Body of pancreas (tissue), 4 donors: Measurements from ENCODE around the gene TMEM14A. TPM values are rescaled to one million over a fixed set of nuclear protein-coding genes. Genes with fewer than 3 reads are reported as not detected.
A peak's percentile ranks its signal among the peaks of the same experiment; 100 is the strongest.

Source experiments
- ATAC-seq: fragments of 150-250 bp; one replicate; pipeline ENCODE4 v1.9.1; 2016
- DNase-seq, 4 donors: peaks; one replicate each; pipeline ENCODE4 v3.0.0-alpha.2; 2019
- H3K27ac ChIP-seq, 4 donors: fragments of 200-600 bp; sonication (generic); 1 replicate in 3 of 4; 2 replicates in 1 of 4; pipeline versions ENCODE4 v1.5.1 to v1.6.1; 2016 to 2019; ENCODE audit warnings: mild to moderate bottlenecking in 1 of 4, mixed read lengths in 1 of 4, moderate library complexity in 1 of 4
- H3K27me3 ChIP-seq, 2 donors: fragments of 200-600 bp; sonication (generic); one replicate each; pipeline ENCODE4 v1.6.0; 2016; ENCODE audit warnings: mild to moderate bottlenecking in 1 of 2
- H3K36me3 ChIP-seq, 2 donors: fragments of 200-600 bp; sonication (generic); replicated peaks in 1 of 2; 2 replicates each; pipeline ENCODE4 v1.5.1; 2016; ENCODE audit warnings: low read depth in 2 of 2; ENCODE audit not compliant: insufficient read depth in 1 of 2
- H3K4me1 ChIP-seq: fragments of 200-600 bp; sonication (generic); one replicate; pipeline ENCODE4 v1.6.0; 2016
- H3K4me3 ChIP-seq, 2 donors: fragments of 200-600 bp; sonication (generic); 1 replicate in 1 of 2; 2 replicates in 1 of 2; pipeline ENCODE4 v1.5.1; 2016 to 2019
- H3K9me3 ChIP-seq, 3 donors: fragments of 200-600 bp; sonication (generic); 1 replicate in 2 of 3; 2 replicates in 1 of 3; pipeline ENCODE4 v1.5.1; 2016
- POLR2A ChIP-seq, 3 donors: fragments of 450-650 bp; IDR thresholded peaks; one replicate each; pipeline ENCODE4 v1.6.1; 2016; ENCODE audit warnings: antibody characterized with exemption in 3 of 3, mild to moderate bottlenecking in 2 of 3
- WGBS, 2 donors: methylation state at CpG; one replicate each; pipeline ENCODE4 v1.1.5; 2017; 5-methylcytosine and 5-hydroxymethylcytosine counted together
- intact Hi-C: fragments of 100-400 bp; cut with DNase I; formaldehyde crosslinking; loops from one replicate; pipeline ENCODE4 v1.15.1; 2023
- total RNA-seq, 2 donors: library from RNA; depleted of rRNA; stranded (reverse); fragments of >200 nt; gene quantifications; one replicate each; pipeline ENCODE4 v1.1.0, GENCODE V29; 2016
- TF ChIP-seq, protein P1 (sequence below), 7 experiments: fragments of 450-650 bp in 4 of 7; fragments of 200-600 bp in 3 of 7; sonication (generic) in 3 of 7; IDR thresholded peaks; one replicate each; pipeline ENCODE4 v1.5.1; 2016 to 2019; ENCODE audit warnings: antibody characterized with exemption in 7 of 7

TMEM14A gene
- total RNA-seq, 2 donors from 2014 or later = 14.8 to 33.2 TPM

DNA sequence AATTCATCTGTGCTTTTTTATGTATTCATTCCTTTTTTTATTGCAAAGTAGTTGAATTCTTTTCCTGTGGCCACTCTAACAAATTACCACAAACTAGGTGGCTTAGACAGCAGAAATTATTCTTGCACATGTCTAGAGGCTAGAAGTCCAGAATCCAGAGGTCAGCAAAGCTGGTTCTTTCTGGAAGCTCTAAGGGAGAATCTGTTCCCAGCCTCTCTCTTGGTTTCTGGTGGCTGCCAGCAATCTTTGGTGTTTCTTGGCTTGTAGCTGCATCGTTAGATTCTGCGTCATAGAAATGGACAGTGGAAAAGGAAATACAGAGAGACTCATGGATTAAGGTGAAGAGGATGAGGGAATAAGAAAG is 53.1 kb downstream of the TMEM14A start:
- ATAC-seq = peak; percentile 33
- Histone ChIP-seq H3K4me3 (no peak overlapping the region), H3K4me1 (peaks cover 53% of the 10 kb centered on the region), H3K9me3 (no peaks in the 10 kb centered on the region), H3K36me3 (no peaks in the 10 kb centered on the region), H3K27ac (peak overlapping the region; percentile 83 to 91 (median 86)), H3K27me3 (no peaks in the 10 kb centered on the region)
- TF ChIP-seq, protein P1, sequence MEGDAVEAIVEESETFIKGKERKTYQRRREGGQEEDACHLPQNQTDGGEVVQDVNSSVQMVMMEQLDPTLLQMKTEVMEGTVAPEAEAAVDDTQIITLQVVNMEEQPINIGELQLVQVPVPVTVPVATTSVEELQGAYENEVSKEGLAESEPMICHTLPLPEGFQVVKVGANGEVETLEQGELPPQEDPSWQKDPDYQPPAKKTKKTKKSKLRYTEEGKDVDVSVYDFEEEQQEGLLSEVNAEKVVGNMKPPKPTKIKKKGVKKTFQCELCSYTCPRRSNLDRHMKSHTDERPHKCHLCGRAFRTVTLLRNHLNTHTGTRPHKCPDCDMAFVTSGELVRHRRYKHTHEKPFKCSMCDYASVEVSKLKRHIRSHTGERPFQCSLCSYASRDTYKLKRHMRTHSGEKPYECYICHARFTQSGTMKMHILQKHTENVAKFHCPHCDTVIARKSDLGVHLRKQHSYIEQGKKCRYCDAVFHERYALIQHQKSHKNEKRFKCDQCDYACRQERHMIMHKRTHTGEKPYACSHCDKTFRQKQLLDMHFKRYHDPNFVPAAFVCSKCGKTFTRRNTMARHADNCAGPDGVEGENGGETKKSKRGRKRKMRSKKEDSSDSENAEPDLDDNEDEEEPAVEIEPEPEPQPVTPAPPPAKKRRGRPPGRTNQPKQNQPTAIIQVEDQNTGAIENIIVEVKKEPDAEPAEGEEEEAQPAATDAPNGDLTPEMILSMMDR (IDR thresholded peaks at IDR 0.05) = no peak
- no peak for TF ChIP-seq POLR2A (IDR thresholded peaks at IDR 0.05)
- 11 to 22% methylated on average over 2 of the region's 2 CpGs for WGBS, 2 donors
- intact Hi-C loops = no loop called here
- DNase-seq = peak in 3 of 4 donors; percentile 24 to 57 (median 32)

DNA sequence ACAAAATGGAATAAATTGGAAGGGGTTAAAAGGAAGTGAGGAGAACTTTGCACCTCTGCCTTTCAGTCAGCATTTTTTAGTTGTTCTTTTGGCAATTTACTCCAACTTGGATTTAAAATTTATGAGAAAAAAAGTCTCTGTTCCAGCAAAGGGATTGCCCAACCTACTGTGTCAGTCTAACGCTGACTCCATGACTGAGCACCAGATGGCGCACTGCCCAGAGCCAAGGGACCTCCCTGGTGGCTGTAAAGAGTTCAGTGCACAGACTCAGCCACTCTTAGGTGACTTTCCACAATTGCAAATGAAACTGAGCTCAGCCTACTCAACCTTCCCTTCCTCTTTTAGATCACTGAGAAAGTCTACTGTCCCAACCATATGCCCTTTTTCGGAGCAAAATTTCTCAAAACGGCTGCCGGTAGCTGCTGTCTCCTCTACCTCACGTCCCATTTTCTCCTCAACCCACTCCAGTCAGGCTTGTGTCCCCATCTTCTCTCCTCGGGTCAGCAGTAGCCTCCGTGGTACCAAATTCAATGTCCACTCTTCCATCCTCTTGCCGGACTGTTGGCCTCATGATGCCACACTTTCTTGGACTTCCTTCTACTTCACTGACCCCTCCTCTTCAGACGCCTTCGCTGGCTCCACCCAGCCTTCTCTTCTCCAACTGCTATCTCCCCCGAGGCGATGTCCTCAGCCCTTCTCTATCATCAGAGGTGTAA is 53.7 kb downstream of the TMEM14A start:
- DNase-seq (peak; percentile 91 to 96 (median 94)), ATAC-seq (peak; percentile 84)
- 50% methylated on average over 13 of the region's 13 CpGs for WGBS, 2 donors
- peaks cover 59% of the 10 kb centered on the region for H3K4me1 ChIP-seq
- peak overlapping the region; percentile 83 to 91 (median 86) for H3K27ac ChIP-seq
- H3K4me3 ChIP-seq = no peak overlapping the region
- TF ChIP-seq POLR2A (IDR thresholded peaks at IDR 0.05) = peak in 1 of 3 donors; percentile 29
- TF ChIP-seq, protein P1 (IDR thresholded peaks at IDR 0.05) = peak; percentile 34 to 88 (median 82)
- intact Hi-C loops = no loop called here
- H3K27me3 ChIP-seq = no peaks in the 10 kb centered on the region
- H3K9me3 ChIP-seq = no peaks in the 10 kb centered on the region
- H3K36me3 ChIP-seq = no peaks in the 10 kb centered on the region

DNA sequence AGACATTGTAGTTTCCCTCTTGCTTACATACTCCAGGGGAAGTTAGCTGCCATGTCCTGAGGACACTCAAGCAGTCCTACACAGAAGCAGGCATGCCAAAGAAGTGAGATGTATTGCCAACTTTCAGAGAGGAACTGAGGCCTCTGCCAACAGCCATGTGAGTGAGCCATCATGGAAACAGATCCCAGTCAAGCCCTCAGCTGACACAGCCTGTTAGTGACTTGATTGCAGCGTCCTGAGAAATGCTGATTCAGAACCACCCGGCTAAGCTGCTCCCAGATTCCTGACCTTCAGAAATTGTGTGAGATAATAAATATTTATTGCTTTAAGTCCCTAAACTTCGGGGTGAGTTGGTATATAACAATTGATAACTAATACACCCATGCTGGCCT is 54.2 kb downstream of the TMEM14A start:
- intact Hi-C loops = no loop called here
- peak overlapping the region; percentile 83 to 91 (median 86) for H3K27ac ChIP-seq
- peak; percentile 59 to 80 (median 70) for DNase-seq
- peak; percentile 43 for ATAC-seq
- H3K4me3 ChIP-seq = no peak overlapping the region
- H3K27me3 ChIP-seq = no peaks in the 10 kb centered on the region
- 26 to 29% methylated on average over 3 of the region's 3 CpGs for WGBS, 2 donors
- TF ChIP-seq, protein P1 (IDR thresholded peaks at IDR 0.05) = no peak
- TF ChIP-seq POLR2A (IDR thresholded peaks at IDR 0.05) = no peak
- no peaks in the 10 kb centered on the region for H3K9me3 ChIP-seq
- peaks cover 64% of the 10 kb centered on the region for H3K4me1 ChIP-seq
- no peaks in the 10 kb centered on the region for H3K36me3 ChIP-seq

DNA sequence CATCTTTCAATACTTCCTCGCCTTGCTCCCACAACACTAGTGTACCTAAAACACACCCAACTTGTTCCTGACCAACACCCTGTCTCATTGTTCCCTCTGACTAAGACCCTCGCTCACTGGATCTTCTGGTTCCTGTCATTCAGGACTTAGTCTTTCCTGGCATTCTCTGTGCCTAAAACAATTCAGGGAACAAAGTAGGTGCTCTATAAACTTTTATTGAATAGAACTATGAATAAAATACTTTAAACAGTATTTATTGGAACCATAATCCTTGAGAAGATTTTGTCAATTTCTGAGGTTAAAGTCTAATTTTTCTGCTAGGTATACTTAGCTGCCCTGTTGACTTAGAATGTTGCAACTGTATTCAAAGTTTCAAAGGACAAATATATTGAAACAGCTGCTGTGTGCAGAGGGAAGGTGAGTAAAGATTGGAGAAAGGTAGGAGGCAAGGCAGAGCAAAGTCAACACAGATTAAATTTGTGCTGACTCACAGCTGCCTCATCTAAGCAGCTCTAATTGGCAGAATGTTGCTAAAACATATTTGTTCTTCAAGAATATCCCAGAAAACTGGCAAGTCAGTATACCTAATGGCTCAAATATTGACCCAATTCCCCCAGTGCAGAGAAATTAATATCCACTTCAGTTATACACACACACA is 54.8 kb downstream of the TMEM14A start:
- H3K36me3 ChIP-seq = no peaks in the 10 kb centered on the region
- no peaks in the 10 kb centered on the region for H3K9me3 ChIP-seq
- no peak for TF ChIP-seq POLR2A (IDR thresholded peaks at IDR 0.05)
- TF ChIP-seq, protein P1 (IDR thresholded peaks at IDR 0.05) = no peak
- 25 to 28% methylated on average over 2 of the region's 2 CpGs for WGBS, 2 donors
- DNase-seq = peak; percentile 61 to 89 (median 72)
- peak; percentile 85 for ATAC-seq
- peak overlapping the region; percentile 83 to 91 (median 86) for H3K27ac ChIP-seq
- no peaks in the 10 kb centered on the region for H3K27me3 ChIP-seq
- H3K4me1 ChIP-seq = peaks cover 70% of the 10 kb centered on the region
- intact Hi-C loops = no loop called here
- H3K4me3 ChIP-seq = no peak overlapping the region
